ENCODE results near the gene ENO4. TPM values are rescaled to one million over a fixed set of nuclear protein-coding genes. Genes with fewer than 3 reads are reported as not detected.

Gene ENO4
- total and polyA plus RNA-seq, 8 donors, result 0.05 to 2.2 (median 0.31) TPM; not detected in 4

GRCh38 chr10:116909307-116909706 lies 60.0 kb downstream of the ENO4 start:
- Histone ChIP-seq H3K36me3 (peaks cover 5 to 50% (median 43%) of the 10 kb centered on the region in 4 donors), H3K4me3 (no peak overlapping the region), H3K9me3 (no peaks in the 10 kb centered on the region), H3K27ac (no peak overlapping the region), H3K4me1 (no peaks in the 10 kb centered on the region), H3K27me3 (no peaks in the 10 kb centered on the region)
- intact Hi-C loops (cut with DNase I; ENCODE audit: low total_unique reads), result no loop called here
- DNase-seq, result no peak
- TF ChIP-seq POLR2AphosphoS5 (IDR thresholded peaks at IDR 0.05) (no peak), EP300 (IDR thresholded peaks at IDR 0.05) (no peak), CTCF (IDR thresholded peaks at IDR 0.05) (no peak), POLR2A (IDR thresholded peaks at IDR 0.05) (no peak)
- 76 to 86% (median 82%) methylated on average over 1 of the region's 1 CpG for WGBS, 5 donors

- intact Hi-C loops (cut with DNase I; ENCODE audit: low total_unique reads), result no loop called here
- no peak overlapping the region for H3K27ac ChIP-seq
- no peaks in the 10 kb centered on the region for H3K27me3 ChIP-seq
- DNase-seq, result peak in 1 of 2 donors; percentile 12
- no peaks in the 10 kb centered on the region for H3K4me1 ChIP-seq
- WGBS, 5 donors, result 77 to 97% (median 87%) methylated on average over 3 of the region's 3 CpGs
- H3K36me3 ChIP-seq, result peaks cover 2 to 61% (median 50%) of the 10 kb centered on the region in 4 donors
- TF ChIP-seq EP300 (IDR thresholded peaks at IDR 0.05) (no peak), POLR2AphosphoS5 (IDR thresholded peaks at IDR 0.05) (no peak), POLR2A (IDR thresholded peaks at IDR 0.05) (no peak), CTCF (IDR thresholded peaks at IDR 0.05) (no peak)
- H3K9me3 ChIP-seq, result no peaks in the 10 kb centered on the region
- H3K4me3 ChIP-seq, result no peak overlapping the region
Measured at GRCh38 chr10:116910910-116911309, 61.6 kb downstream of the ENO4 start.

- intact Hi-C loops (cut with DNase I; ENCODE audit: low total_unique reads), result no loop called here
- Histone ChIP-seq H3K9me3 (no peaks in the 10 kb centered on the region), H3K27ac (no peak overlapping the region), H3K27me3 (no peaks in the 10 kb centered on the region), H3K4me3 (no peak overlapping the region), H3K4me1 (no peaks in the 10 kb centered on the region), H3K36me3 (peaks cover 0 to 62% (median 40%) of the 10 kb centered on the region in 4 donors)
- no peak for TF ChIP-seq EP300 (IDR thresholded peaks at IDR 0.05)
- no peak for TF ChIP-seq CTCF (IDR thresholded peaks at IDR 0.05)
- no peak for TF ChIP-seq POLR2AphosphoS5 (IDR thresholded peaks at IDR 0.05)
- TF ChIP-seq POLR2A (IDR thresholded peaks at IDR 0.05), result no peak
- DNase-seq, result no peak
- WGBS, 5 donors, result 50 to 71% (median 65%) methylated on average over 1 of the region's 1 CpG
Measured at GRCh38 chr10:116912162-116912561, 62.9 kb downstream of the ENO4 start.

GRCh38 chr10:116913695-116914094 lies 64.4 kb downstream of the ENO4 start:
- DNase-seq, result no peak
- intact Hi-C loops (cut with DNase I; ENCODE audit: low total_unique reads), result no loop called here
- no peak for TF ChIP-seq POLR2AphosphoS5 (IDR thresholded peaks at IDR 0.05)
- TF ChIP-seq POLR2A (IDR thresholded peaks at IDR 0.05), result no peak
- TF ChIP-seq CTCF (IDR thresholded peaks at IDR 0.05), result no peak
- no peak for TF ChIP-seq EP300 (IDR thresholded peaks at IDR 0.05)
- Histone ChIP-seq H3K9me3 (no peaks in the 10 kb centered on the region), H3K27ac (no peak overlapping the region), H3K27me3 (no peaks in the 10 kb centered on the region), H3K4me3 (no peak overlapping the region), H3K36me3 (peaks cover 0 to 61% (median 37%) of the 10 kb centered on the region in 4 donors), H3K4me1 (no peaks in the 10 kb centered on the region)
- WGBS, 5 donors, result 71 to 81% (median 79%) methylated on average over 1 of the region's 1 CpG
